Measurements from ENCODE around the gene USH1C. TPM values are rescaled to one million over a fixed set of nuclear protein-coding genes. Genes with fewer than 3 reads are reported as not detected.

The USH1C gene
- total RNA-seq, 4 donors from 2014 or later = not detected

- Histone ChIP-seq H3K36me3 (no peaks in the 10 kb centered on the region), H3K27me3 (no peaks in the 10 kb centered on the region), H3K4me1 (no peaks in the 10 kb centered on the region), H3K9me3 (peaks cover 0 to 5% (median 0%) of the 10 kb centered on the region in 4 donors), H3K4me3 (no peak overlapping the region), H3K27ac (no peak overlapping the region)
- no peak for DNase-seq (ENCODE audit: low spot score in 2 of 2)
- 42 to 64% methylated on average over 1 of the region's 1 CpG for WGBS, 2 donors
- TF ChIP-seq CTCF (IDR thresholded peaks at IDR 0.05) (no peak), EP300 (IDR thresholded peaks at IDR 0.05) (no peak), POLR2A (IDR thresholded peaks at IDR 0.05) (no peak)
These were observed 36.1 kb upstream of the USH1C start for GRCh38 chr11:17580271-17580670.

GRCh38 chr11:17579451-17579850 is 35.2 kb upstream of the USH1C start:
- H3K27me3 ChIP-seq = no peaks in the 10 kb centered on the region
- no peaks in the 10 kb centered on the region for H3K36me3 ChIP-seq
- WGBS, 2 donors = 86 to 89% methylated on average over 5 to 7 of the region's 7 CpGs
- no peaks in the 10 kb centered on the region for H3K4me1 ChIP-seq
- no peak overlapping the region for H3K27ac ChIP-seq
- H3K4me3 ChIP-seq = no peak overlapping the region
- peaks cover 0 to 5% (median 0%) of the 10 kb centered on the region in 4 donors for H3K9me3 ChIP-seq
- no peak for DNase-seq (ENCODE audit: low spot score in 2 of 2)
- TF ChIP-seq CTCF (IDR thresholded peaks at IDR 0.05) (no peak), EP300 (IDR thresholded peaks at IDR 0.05) (no peak), POLR2A (IDR thresholded peaks at IDR 0.05) (no peak)

GRCh38 chr11:17578958-17579357 is 34.7 kb upstream of the USH1C start:
- Histone ChIP-seq H3K4me1 (no peaks in the 10 kb centered on the region), H3K4me3 (no peak overlapping the region), H3K27me3 (no peaks in the 10 kb centered on the region), H3K27ac (no peak overlapping the region), H3K36me3 (no peaks in the 10 kb centered on the region), H3K9me3 (peaks cover 0 to 5% (median 0%) of the 10 kb centered on the region in 4 donors)
- WGBS, 2 donors = 82% methylated on average over 8 of the region's 8 CpGs
- TF ChIP-seq CTCF (IDR thresholded peaks at IDR 0.05) = no peak
- TF ChIP-seq EP300 (IDR thresholded peaks at IDR 0.05) = no peak
- no peak for TF ChIP-seq POLR2A (IDR thresholded peaks at IDR 0.05)
- DNase-seq (ENCODE audit: low spot score in 2 of 2) = no peak

- no peak overlapping the region for H3K4me3 ChIP-seq
- TF ChIP-seq POLR2A (IDR thresholded peaks at IDR 0.05) = no peak
- no peak for TF ChIP-seq CTCF (IDR thresholded peaks at IDR 0.05)
- TF ChIP-seq EP300 (IDR thresholded peaks at IDR 0.05) = no peak
- no peak overlapping the region for H3K27ac ChIP-seq
- WGBS, 2 donors = 82 to 97% methylated on average over 10 of the region's 11 CpGs
- no peaks in the 10 kb centered on the region for H3K36me3 ChIP-seq
- H3K9me3 ChIP-seq = peaks cover 0 to 5% (median 0%) of the 10 kb centered on the region in 4 donors
- H3K27me3 ChIP-seq = no peaks in the 10 kb centered on the region
- no peaks in the 10 kb centered on the region for H3K4me1 ChIP-seq
- no peak for DNase-seq (ENCODE audit: low spot score in 2 of 2)
These were observed 34.1 kb upstream of the USH1C start for GRCh38 chr11:17578296-17578695.

GRCh38 chr11:17575431-17576425 is 31.5 kb upstream of the USH1C start:
- Histone ChIP-seq H3K9me3 (no peaks in the 10 kb centered on the region), H3K4me1 (no peaks in the 10 kb centered on the region), H3K36me3 (no peaks in the 10 kb centered on the region), H3K27me3 (no peaks in the 10 kb centered on the region), H3K27ac (no peak overlapping the region), H3K4me3 (no peak overlapping the region)
- TF ChIP-seq CTCF (IDR thresholded peaks at IDR 0.05) (no peak), EP300 (IDR thresholded peaks at IDR 0.05) (no peak), POLR2A (IDR thresholded peaks at IDR 0.05) (no peak)
- no peak for DNase-seq (ENCODE audit: low spot score in 2 of 2)
- 80 to 90% methylated on average over 16 of the region's 16 CpGs for WGBS, 2 donors

All from tibial nerve (tissue), 4 donors.